Ecto neural progenitor cell (in vitro differentiated cells): ENCODE measurements around the gene KRT17.
"Not testable (repeated sequence)": the region's sequence is repeated elsewhere in the genome, so short reads cannot be mapped to it uniquely, and the experiment has no call there.

Experiments
- DNase-seq: peaks from one replicate; pipeline ENCODE4 v3.0.0-alpha.2; 2018; ENCODE audit warnings: low spot score

Gene KRT17

DNA sequence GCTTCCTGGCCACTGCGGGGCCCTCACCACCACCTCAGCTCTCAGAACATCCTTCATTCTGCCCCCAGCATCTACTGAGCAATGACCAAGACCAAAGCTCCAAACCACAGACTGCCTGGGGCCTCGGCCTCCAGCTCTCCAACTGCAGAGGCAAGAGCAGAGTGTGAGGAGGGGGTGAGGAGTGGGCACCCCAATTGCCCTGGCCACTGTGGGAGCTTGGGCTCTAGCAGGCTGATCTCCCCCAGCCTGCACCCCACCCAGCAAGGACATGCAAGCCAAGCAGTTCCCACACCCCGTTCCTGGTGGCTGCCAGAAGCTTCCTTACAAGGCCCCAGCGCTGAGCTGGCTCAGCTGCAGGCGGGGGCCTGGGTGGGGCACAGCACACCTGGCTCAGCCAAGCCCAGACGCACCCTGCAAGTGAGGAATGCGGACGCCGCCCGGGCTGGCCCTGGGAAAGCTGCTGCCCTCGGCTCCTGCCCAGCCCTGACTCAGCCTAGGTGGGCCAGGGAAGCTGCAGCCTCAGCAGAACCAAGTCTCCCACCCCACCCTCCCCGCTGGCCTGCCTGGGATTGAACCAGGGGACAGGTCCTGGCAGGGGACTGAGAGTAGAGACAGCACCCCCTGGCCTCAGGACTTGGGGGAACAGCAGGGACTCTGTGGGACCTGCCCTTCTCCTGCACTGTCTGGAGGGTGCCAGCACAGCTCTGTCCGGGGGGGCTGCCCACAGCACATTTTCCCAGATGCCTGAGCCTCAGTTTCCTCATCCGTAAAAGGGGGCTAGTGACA lies 29.7 kb upstream of the KRT17 start:
- peak; percentile 50 for DNase-seq

GRCh38 chr17:41653421-41653820 lies 29.0 kb upstream of the KRT17 start:
- DNase-seq = no peak

DNA sequence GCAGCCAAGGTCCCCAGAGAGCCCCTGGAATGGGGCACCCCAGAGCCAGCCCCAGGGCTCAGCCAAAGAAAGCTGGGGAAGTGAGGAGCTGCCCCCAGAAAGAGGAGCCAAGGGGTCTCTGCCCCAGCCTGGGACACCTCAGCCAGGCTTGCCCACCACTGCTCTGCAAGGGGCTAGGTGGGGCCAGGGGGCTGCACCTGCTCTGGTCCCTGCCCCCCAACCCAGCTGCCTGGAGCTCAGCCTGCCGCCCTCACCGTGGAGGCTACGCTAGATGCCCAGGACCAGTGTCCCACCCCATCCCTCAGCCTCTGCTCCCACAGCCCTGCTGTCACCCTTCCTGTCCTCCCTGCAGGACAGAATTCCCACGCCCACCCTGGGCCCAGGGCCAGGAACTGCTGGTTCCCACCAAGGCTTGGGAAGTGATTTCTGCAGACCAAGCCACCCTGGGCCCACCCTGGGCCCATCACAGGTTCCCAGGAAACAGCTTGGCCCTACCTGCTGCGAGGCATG lies 28.1 kb upstream of the KRT17 start:
- no peak for DNase-seq

GRCh38 chr17:41651625-41652460 lies 27.5 kb upstream of the KRT17 start:
- peak; percentile 52 for DNase-seq

DNA sequence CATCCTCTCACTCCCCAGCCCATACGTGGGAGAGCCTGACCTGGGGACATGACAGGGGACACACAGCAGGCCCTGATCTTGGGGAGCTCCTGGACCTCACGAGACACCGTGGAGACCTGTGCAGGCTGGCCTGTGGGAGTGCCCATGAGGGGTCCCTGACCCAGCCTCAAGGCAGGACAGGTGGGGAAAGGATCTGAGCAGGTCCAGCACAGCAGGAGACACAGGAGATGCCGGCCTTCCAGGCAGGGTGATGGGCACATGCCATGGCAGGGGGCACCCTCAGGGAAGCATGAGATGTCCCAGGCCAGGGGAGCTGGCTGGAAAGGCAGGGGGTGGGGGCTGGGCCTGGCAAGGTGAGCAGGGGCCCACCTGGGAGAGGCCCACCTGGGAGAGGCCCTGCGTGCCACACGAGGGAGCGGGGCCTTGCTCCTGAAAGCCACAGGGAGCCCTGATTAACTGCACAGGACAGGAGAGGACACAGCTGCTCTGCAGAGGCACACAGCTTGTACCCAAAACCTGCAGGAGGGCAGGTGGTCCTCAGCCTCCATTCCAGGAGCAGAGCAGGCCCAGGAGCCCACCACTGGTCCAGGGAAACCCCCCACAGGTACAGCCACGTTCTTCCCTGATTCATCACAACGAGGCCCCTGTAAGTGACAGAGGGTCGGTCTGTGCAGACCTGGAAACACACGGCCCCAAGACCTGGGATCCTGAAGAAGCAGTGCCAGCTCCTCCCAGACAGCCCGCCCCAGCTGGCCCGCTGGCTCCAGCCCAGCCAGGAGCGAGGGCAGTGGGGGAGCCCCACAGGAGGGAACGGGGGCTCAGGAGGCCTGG lies 26.6 kb upstream of the KRT17 start:
- DNase-seq = no peak

GRCh38 chr17:41649923-41650519 lies 25.6 kb upstream of the KRT17 start:
- DNase-seq = no peak

DNA sequence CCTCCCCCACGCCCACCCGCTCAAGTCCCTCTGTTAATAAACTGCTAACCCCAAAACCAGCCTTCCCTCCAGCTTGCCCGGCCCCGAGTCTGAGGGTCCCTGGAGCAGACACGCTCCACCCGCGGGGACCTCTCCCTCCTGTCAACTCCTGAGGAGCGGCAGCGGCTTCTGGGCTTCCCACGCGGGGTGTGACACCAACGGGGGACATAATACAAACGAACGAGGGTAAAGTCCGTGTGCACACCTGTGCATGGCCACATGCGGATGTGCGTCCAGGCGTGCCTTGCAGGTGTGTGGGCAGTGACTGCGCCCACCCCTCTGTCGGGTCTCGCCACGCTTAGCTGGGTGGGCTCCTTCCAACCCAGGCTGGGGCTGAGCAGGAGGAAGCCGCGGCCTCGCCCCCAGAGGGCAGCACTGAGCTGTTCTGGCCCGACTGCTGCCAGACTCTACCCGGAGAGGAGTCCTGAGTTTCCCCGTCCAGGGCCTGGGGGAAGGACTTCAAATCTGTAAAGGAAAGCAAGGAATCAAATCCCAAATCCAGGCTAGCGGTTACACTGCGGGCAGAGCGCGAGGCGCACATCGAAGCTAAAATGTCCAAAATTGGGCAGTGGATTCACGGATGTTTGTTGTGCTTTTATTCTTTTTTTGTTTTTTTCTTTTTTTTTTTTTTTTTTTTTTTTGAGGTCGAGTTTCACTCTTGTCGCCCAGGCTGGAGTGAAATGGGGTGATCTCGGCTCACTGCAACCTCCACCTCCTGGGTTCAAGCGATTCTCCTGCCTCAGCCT lies 24.2 kb upstream of the KRT17 start:
- peak; percentile 97 for DNase-seq

DNA sequence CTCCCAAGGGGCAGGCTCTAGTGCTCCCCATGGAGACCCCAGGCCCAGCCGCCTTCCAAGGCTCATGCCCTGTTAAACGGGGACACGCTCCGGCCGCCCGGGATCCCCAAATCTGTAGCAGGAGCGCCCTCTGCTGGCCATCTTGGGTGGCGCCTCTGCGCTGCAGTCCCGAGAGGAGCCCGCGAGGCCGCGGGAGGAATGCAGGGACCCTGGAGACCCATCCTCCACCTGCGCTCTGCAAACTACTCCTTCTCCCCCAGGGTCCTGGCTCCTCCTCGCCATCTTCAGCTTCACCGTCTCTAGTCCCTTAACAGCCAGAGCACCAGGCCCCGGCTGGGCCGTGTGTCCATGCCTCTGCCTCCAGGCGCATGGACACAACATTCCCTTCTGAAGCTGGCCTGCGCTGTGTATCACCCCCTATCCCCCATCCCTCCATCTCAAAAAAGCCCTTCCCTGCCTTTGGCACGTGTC lies 23.6 kb upstream of the KRT17 start:
- DNase-seq = peak; percentile 99

- no peak for DNase-seq
Measured at GRCh38 chr17:41647038-41647813, 22.9 kb upstream of the KRT17 start.

- DNase-seq = no peak
Measured at GRCh38 chr17:41642252-41643156, 18.1 kb upstream of the KRT17 start.

DNA sequence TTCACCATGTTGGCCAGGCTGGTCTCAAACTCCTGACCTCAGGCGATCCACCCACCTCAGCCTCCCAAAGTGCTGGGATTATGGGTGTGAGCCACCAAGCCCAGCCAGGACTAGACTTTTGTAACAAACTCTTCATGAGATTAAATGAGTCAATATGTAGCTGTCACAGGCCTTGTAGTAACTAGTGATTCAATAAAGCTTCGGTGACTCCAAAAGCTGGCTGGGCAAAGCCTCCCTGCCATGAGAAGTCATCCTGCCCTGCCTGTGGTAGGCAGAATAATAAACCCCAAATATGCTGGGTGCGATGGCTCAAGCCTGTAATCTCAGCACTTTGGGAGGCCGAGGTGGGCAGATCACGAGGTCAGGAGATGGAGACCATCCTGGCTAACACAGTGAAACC lies 16.2 kb upstream of the KRT17 start:
- DNase-seq = not testable (repeated sequence)

DNA sequence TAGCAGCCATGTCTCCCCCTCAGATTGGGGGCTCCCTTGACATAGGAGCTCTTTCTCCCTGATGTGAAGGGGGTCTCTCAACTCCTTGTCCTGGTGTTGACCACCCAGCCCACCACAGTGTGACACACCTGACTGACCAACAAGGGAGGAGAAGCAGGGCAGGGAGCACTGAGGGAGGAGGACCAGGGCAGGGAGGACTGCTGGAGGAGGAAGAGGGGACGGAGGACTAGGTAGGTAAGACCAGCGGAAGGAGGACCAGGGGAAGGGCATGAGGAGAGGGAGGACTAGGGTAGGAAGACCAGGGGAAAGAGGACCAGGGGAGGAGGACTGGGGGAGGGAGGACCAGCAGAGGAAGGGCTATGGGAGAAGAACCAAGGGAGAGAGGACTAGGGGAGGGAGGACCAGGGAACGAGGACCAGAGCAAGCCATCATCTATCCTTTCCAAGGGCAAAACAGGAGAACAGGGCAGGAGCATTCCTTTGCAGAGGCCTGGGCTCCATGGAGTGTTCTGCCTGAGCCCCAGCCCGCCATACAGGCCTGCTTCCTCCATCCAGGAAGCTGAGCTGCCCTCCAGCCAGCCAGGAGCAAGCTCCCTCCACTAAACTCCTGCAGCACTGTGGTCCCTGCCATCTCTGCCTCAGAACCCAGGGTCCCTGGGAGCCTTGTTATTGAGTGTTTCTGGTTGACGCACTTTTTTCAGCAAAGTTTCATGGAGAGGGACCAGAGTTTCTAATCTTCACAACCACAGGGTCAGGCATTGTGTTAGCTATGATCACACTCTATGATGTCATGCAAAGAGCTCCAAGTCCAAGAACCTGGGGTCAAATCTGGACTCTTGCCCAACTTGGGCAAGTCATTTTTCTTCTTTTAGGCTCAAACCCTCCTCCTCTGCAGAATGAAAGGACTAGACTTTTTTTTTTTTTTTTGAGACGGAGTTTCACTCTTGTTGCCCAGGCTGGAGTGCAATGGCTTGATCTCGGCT lies 15.4 kb upstream of the KRT17 start:
- DNase-seq = no peak

DNA sequence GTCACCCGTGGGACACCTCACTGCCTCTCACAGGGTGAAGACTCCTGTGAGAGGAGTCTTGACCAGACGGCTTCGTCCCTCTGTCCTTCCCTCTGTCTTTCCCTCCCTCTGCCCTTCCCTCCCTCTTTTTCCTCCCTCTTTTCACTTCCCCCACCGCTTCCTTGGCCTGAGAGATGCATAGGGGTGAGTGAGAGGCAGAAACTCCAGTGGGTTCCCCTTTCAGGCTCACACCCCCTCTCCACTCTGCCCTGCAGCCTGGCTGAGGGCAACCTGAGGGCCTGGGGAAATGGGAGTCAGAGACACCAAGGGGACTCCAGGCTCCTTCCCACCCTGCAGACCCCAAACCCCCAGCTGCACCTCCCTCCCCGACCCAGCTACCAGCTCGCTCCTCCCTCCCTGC lies 14.6 kb upstream of the KRT17 start:
- no peak for DNase-seq

- DNase-seq = no peak
Measured at GRCh38 chr17:41638194-41638593, 13.8 kb upstream of the KRT17 start.

GRCh38 chr17:41636652-41637051 lies 12.3 kb upstream of the KRT17 start:
- DNase-seq = no peak

- DNase-seq = no peak
Measured at GRCh38 chr17:41635121-41636097, 11.0 kb upstream of the KRT17 start.

GRCh38 chr17:41634639-41635038 lies 10.3 kb upstream of the KRT17 start:
- DNase-seq = no peak
